GM23248 (cell line): Measurements from ENCODE around the gene RAPGEF2. TPM values are rescaled to one million over a fixed set of nuclear protein-coding genes. Genes with fewer than 3 reads are reported as not detected.

ENCODE experiments used
- DNase-seq: peaks from one replicate; pipeline ENCODE4 v3.0.0-alpha.2; 2015
- H2AFZ ChIP-seq: fragments of 200-600 bp; sonication (generic); 2 replicates; pipeline ENCODE4 v1.6.1; 2016; ENCODE audit warnings: antibody characterized with exemption
- H3F3A ChIP-seq: fragments of 200-600 bp; sonication (generic); 2 replicates; pipeline ENCODE4 v1.6.1; 2016; ENCODE audit warnings: mild to moderate bottlenecking, antibody characterized with exemption, mixed run types; ENCODE audit not compliant: insufficient read depth
- H3K27ac ChIP-seq: fragments of 200-600 bp; sonication (generic); 2 replicates; pipeline ENCODE4 v1.5.1; 2016; ENCODE audit warnings: mild to moderate bottlenecking
- H3K27me3 ChIP-seq: fragments of 200-600 bp; sonication (generic); replicated peaks from 2 replicates; pipeline ENCODE4 v1.6.1; 2016; ENCODE audit warnings: mild to moderate bottlenecking; ENCODE audit not compliant: insufficient read depth
- H3K36me3 ChIP-seq: fragments of 200-600 bp; sonication (generic); 2 replicates; pipeline ENCODE4 v1.6.1; 2016; ENCODE audit warnings: low read depth, mild to moderate bottlenecking
- H3K4me1 ChIP-seq: fragments of 200-600 bp; sonication (generic); 2 replicates; pipeline ENCODE4 v1.6.1; 2016; ENCODE audit warnings: mild to moderate bottlenecking; ENCODE audit not compliant: insufficient read depth
- H3K4me2 ChIP-seq: fragments of 200-600 bp; sonication (generic); one replicate; pipeline ENCODE4 v1.6.1; 2016; ENCODE audit warnings: mild to moderate bottlenecking; ENCODE audit not compliant: unreplicated experiment
- H3K4me3 ChIP-seq: fragments of 200-600 bp; sonication (generic); 2 replicates; pipeline ENCODE4 v1.5.1; 2016; ENCODE audit warnings: mild to moderate bottlenecking
- H3K79me2 ChIP-seq: fragments of 200-600 bp; sonication (generic); 2 replicates; pipeline ENCODE4 v1.6.1; 2016; ENCODE audit warnings: mild to moderate bottlenecking; ENCODE audit not compliant: insufficient read depth
- H3K9ac ChIP-seq: fragments of 200-600 bp; sonication (generic); 2 replicates; pipeline ENCODE4 v1.6.1; 2016; ENCODE audit warnings: mild to moderate bottlenecking
- H3K9me2 ChIP-seq: fragments of 200-600 bp; sonication (generic); 2 replicates; pipeline ENCODE4 v1.6.1; 2016; ENCODE audit warnings: mixed run types, mild to moderate bottlenecking, moderate library complexity; ENCODE audit not compliant: insufficient read depth
- H3K9me3 ChIP-seq: fragments of 200-600 bp; sonication (generic); one replicate; pipeline ENCODE4 v1.6.1; 2017; ENCODE audit warnings: low read depth
- H4K20me1 ChIP-seq: fragments of 200-600 bp; sonication (generic); 2 replicates; pipeline ENCODE4 v1.6.0; 2016; ENCODE audit not compliant: insufficient read depth
- EZH2 ChIP-seq: fragments of 200-600 bp; sonication (generic); IDR thresholded peaks from 2 replicates; pipeline ENCODE4 v1.6.1; 2018; ENCODE audit warnings: antibody characterized with exemption, mild to moderate bottlenecking; ENCODE audit not compliant: insufficient read depth, poor library complexity, severe bottlenecking
- EZH2phosphoT487 ChIP-seq: fragments of 200-600 bp; sonication (generic); IDR thresholded peaks from 2 replicates; pipeline ENCODE4 v1.6.1; 2018; ENCODE audit warnings: antibody characterized with exemption, moderate library complexity, mild to moderate bottlenecking, low read depth; ENCODE audit not compliant: insufficient read depth
- WGBS, 2 experiments: methylation state at CpG; one replicate each; pipeline ENCODE4 v1.1.6; 2015 to 2017; ENCODE audit warnings: low lambda C conversion rate in 2 of 2, low coverage in 1 of 2; ENCODE audit errors: missing lambda C conversion rate in 2 of 2; 5-methylcytosine and 5-hydroxymethylcytosine counted together
- in situ Hi-C: fragments of 300-500 bp; cut with MboI; formaldehyde crosslinking; loops from 2 replicates; pipeline ENCODE4 v1.15.0; 2020
- polyA plus RNA-seq: library from polyadenylated mRNA; unstranded; fragments of >200 nt; fragmentation: Nextera tagmentation; extraction: Ambion mirVana; gene quantifications from 2 replicates; pipeline ENCODE4 v1.2.1, GENCODE V29; 2016
- total RNA-seq: library from RNA; depleted of rRNA; stranded (reverse); fragments of >200 nt; shearing (Covaris generic); gene quantifications from 2 replicates; pipeline ENCODE4 v1.2.3, GENCODE V29; 2014

RAPGEF2 gene
- total and polyA plus RNA-seq, 2 experiments from 2014 or later: 6.6 to 21.7 TPM

DNA sequence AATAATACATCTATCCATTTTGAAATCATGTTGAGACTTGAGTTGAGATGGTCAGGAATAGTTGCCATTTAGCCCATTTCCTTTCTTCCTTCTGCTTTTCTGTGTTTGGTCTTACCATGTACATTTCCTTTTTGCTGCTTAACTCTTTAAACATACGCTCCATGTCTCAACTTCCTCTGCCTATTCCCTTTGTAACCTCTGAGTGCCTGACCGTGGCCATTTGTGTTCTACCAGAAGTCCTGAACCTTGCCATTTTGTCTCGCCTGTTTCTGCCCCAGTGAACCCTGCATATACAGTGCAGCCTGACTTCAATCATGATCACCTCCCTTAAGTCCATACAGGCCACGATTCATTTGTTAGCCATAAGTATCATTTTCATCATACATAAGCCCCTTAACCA, 169.0 kb downstream of the RAPGEF2 start:
- Histone ChIP-seq H3K4me3 (no peak overlapping the region), H4K20me1 (no peaks in the 10 kb centered on the region), H3K9ac (no peak overlapping the region), H3F3A (peaks cover 16% of the 10 kb centered on the region; the same call in 1 of the 2 replicates), H3K36me3 (no peaks in the 10 kb centered on the region), H3K4me1 (peaks cover 47% of the 10 kb centered on the region), H3K27me3 (no peaks in the 10 kb centered on the region), H3K4me2 (no peak overlapping the region), H3K27ac (no peak overlapping the region), H3K79me2 (peaks cover 12% of the 10 kb centered on the region), H3K9me3 (no peaks in the 10 kb centered on the region), H2AFZ (no peak overlapping the region), H3K9me2 (no peaks in the 10 kb centered on the region)
- in situ Hi-C loops: no loop called here
- no peak for TF ChIP-seq EZH2phosphoT487
- no peak for TF ChIP-seq EZH2
- 98 to 100% methylated on average over 4 of the region's 4 CpGs for WGBS, 2 experiments
- DNase-seq: no peak

DNA sequence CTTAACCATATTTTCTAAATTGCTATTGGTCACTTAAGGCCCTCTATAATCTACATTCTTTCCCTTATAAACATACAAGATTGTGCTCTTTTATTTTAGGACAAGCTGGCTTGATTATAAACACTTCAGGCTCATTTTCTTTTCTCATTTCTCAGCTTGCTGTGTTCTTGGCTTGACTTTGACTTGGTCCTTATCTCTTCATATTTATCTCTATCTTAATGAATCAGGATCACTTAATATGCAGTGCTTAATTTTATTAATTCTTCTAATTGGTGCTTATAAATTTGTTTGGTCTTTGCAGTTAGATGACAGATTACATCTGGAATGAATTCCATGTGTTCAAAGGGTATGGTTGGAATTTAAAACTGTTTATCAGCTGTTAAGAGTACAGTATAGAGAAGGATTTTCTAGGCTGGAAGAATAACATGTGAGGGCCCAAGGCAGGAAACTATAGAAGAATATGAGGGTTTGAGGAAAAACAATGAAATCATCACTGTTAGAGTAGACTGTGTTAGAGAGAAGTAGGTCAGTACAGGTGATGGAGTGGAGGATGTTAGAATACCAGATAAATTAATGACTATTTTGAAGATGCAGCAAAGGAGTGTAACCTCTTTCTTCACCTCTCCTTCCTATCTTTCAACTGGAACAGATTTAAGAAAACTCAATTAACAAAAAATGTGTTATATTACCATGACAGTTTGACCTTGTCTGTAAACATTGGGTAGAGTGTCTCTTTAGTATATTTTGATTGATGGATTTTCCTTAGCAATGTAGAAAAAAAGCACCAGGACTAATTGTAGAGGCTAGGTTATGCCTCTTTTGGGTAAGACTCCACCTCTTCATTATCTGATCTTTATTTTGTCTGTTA, 169.6 kb downstream of the RAPGEF2 start:
- no peak for DNase-seq
- peaks cover 47% of the 10 kb centered on the region for H3K4me1 ChIP-seq
- H3K27ac ChIP-seq: no peak overlapping the region
- no peaks in the 10 kb centered on the region for H3K36me3 ChIP-seq
- H3F3A ChIP-seq: peaks cover 16% of the 10 kb centered on the region; the same call in 1 of the 2 replicates
- peaks cover 12% of the 10 kb centered on the region for H3K79me2 ChIP-seq
- H4K20me1 ChIP-seq: no peaks in the 10 kb centered on the region
- H3K27me3 ChIP-seq: no peaks in the 10 kb centered on the region
- peak overlapping the region; percentile 6 for H3K4me2 ChIP-seq
- H3K9me2 ChIP-seq: no peaks in the 10 kb centered on the region
- H3K4me3 ChIP-seq: no peak overlapping the region
- no peaks in the 10 kb centered on the region for H3K9me3 ChIP-seq
- in situ Hi-C loops: no loop called here
- no peak overlapping the region for H2AFZ ChIP-seq
- TF ChIP-seq EZH2 (no peak), EZH2phosphoT487 (no peak)
- H3K9ac ChIP-seq: no peak overlapping the region

DNA sequence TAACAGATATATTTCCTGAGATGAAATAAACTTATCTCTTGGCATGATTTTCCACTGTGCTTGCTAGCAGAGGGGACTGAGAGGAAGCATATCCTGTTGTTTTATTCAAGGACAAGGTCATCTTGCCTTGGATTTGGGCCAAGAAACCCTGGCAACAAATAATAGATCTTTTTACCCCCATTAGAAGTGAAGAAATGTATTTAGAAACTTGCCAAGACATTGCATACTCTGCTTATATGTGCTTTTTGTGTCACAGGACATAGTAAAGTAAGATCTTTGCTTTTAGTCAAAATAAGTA, 170.2 kb downstream of the RAPGEF2 start:
- H3K9me3 ChIP-seq: no peaks in the 10 kb centered on the region
- H3F3A ChIP-seq: peaks cover 13% of the 10 kb centered on the region; the same call in 1 of the 2 replicates
- peaks cover 42% of the 10 kb centered on the region for H3K4me1 ChIP-seq
- no peak overlapping the region for H2AFZ ChIP-seq
- no peaks in the 10 kb centered on the region for H3K27me3 ChIP-seq
- TF ChIP-seq EZH2 (no peak), EZH2phosphoT487 (no peak)
- H3K4me3 ChIP-seq: no peak overlapping the region
- no peak overlapping the region for H3K27ac ChIP-seq
- peaks cover 12% of the 10 kb centered on the region for H3K79me2 ChIP-seq
- no peak for DNase-seq
- no peak overlapping the region for H3K9ac ChIP-seq
- no peaks in the 10 kb centered on the region for H4K20me1 ChIP-seq
- peak overlapping the region; percentile 6 for H3K4me2 ChIP-seq
- no peaks in the 10 kb centered on the region for H3K9me2 ChIP-seq
- in situ Hi-C loops: no loop called here
- H3K36me3 ChIP-seq: no peaks in the 10 kb centered on the region

DNA sequence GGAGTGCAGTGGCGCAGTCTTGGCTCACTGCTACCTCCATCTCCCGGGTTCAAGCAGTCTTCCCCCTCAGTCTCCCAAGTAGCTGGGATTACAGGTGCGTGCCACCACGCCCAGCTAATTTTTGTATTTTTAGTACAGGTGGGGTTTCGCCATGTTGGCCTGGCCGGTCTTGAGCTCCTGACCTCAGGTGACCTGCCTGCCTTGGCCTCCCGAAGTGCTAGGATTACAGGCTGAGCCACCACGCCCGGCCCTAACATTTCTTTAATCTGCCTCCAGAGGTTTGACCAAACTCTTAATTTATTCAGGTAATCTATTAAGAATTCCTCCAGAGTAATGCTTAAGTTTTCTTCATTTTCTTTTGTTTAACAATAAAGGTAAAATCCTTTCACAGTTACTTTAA, 171.0 kb downstream of the RAPGEF2 start:
- Histone ChIP-seq H3K79me2 (peaks cover 12% of the 10 kb centered on the region), H3K4me3 (no peak overlapping the region), H2AFZ (no peak overlapping the region), H4K20me1 (no peaks in the 10 kb centered on the region), H3K9me2 (no peaks in the 10 kb centered on the region), H3K4me2 (peak overlapping the region; percentile 29), H3K27me3 (no peaks in the 10 kb centered on the region), H3F3A (0 out of 2 replicates have a peak, but pooled peaks cover 9% of the 10 kb centered on the region), H3K9ac (no peak overlapping the region), H3K4me1 (peaks cover 35% of the 10 kb centered on the region), H3K9me3 (no peaks in the 10 kb centered on the region), H3K36me3 (no peaks in the 10 kb centered on the region), H3K27ac (no peak overlapping the region)
- DNase-seq: no peak
- 95 to 98% methylated on average over 9 of the region's 9 CpGs for WGBS, 2 experiments
- TF ChIP-seq EZH2phosphoT487: no peak
- TF ChIP-seq EZH2: no peak
- in situ Hi-C loops: no loop called here

DNA sequence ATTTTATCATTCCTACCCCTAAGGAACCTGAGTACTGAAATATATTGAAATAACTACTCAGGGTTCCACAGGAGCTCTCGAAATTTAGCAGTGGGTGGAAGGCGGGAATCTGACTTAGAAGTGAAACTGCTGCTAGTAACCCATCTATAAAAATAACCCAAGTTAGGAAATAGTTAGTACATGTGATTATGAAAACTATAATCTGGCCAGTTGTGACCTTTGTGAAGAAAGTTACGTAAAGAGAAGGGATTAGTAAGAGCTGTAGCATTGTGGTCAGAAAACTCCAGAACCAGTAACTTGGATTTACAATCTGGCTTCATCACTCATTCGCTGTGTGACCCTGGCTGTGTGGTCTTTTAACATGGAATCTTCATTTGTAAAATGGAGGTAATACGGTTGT, 175.5 kb downstream of the RAPGEF2 start:
- H3K27ac ChIP-seq: no peak overlapping the region
- no peak overlapping the region for H2AFZ ChIP-seq
- no peaks in the 10 kb centered on the region for H4K20me1 ChIP-seq
- H3K4me3 ChIP-seq: no peak overlapping the region
- WGBS, 2 experiments: 95 to 96% methylated on average over 5 of the region's 5 CpGs
- H3F3A ChIP-seq: peaks cover 12% of the 10 kb centered on the region; the same call in 1 of the 2 replicates
- H3K4me2 ChIP-seq: no peak overlapping the region
- peaks cover 42% of the 10 kb centered on the region for H3K4me1 ChIP-seq
- H3K27me3 ChIP-seq: no peaks in the 10 kb centered on the region
- no peaks in the 10 kb centered on the region for H3K9me3 ChIP-seq
- H3K36me3 ChIP-seq: no peaks in the 10 kb centered on the region
- DNase-seq: no peak
- in situ Hi-C loops: no loop called here
- TF ChIP-seq EZH2: no peak
- TF ChIP-seq EZH2phosphoT487: no peak
- peaks cover 4% of the 10 kb centered on the region; the same call in 1 of the 2 replicates for H3K79me2 ChIP-seq
- H3K9me2 ChIP-seq: no peaks in the 10 kb centered on the region
- H3K9ac ChIP-seq: no peak overlapping the region
